ENCODE measurements around the gene HEXD. TPM values are rescaled to one million over a fixed set of nuclear protein-coding genes. Genes with fewer than 3 reads are reported as not detected.

Gene HEXD
- polyA plus RNA-seq, 3 donors: 28.1 to 55.7 (median 38.3) TPM

GRCh38 chr17:82391496-82392066 lies 26.6 kb upstream of the HEXD start:
- DNase-seq (ENCODE audit: extremely low read depth in 1 of 11, low read depth in 9 of 11, low spot score in 4 of 11): no peak

- DNase-seq (ENCODE audit: extremely low read depth in 1 of 11, low read depth in 9 of 11, low spot score in 4 of 11): no peak
These were observed 25.8 kb upstream of the HEXD start for GRCh38 chr17:82392209-82392920.

- no peak for DNase-seq (ENCODE audit: extremely low read depth in 1 of 11, low read depth in 9 of 11, low spot score in 4 of 11)
These were observed 25.2 kb upstream of the HEXD start for GRCh38 chr17:82392941-82393340.

GRCh38 chr17:82394278-82394677 lies 23.9 kb upstream of the HEXD start:
- peak in 1 of 11 donors; percentile 57 for DNase-seq (ENCODE audit: extremely low read depth in 1 of 11, low read depth in 9 of 11, low spot score in 4 of 11)

GRCh38 chr17:82396601-82397435 lies 21.3 kb upstream of the HEXD start:
- DNase-seq (ENCODE audit: extremely low read depth in 1 of 11, low read depth in 9 of 11, low spot score in 4 of 11): no peak

- DNase-seq (ENCODE audit: extremely low read depth in 1 of 11, low read depth in 9 of 11, low spot score in 4 of 11): no peak
These were observed 20.5 kb upstream of the HEXD start for GRCh38 chr17:82397449-82398335.

GRCh38 chr17:82399041-82399441 lies 19.1 kb upstream of the HEXD start:
- no peak for DNase-seq (ENCODE audit: extremely low read depth in 1 of 11, low read depth in 9 of 11, low spot score in 4 of 11)

- DNase-seq (ENCODE audit: extremely low read depth in 1 of 11, low read depth in 9 of 11, low spot score in 4 of 11): no peak
These were observed 18.5 kb upstream of the HEXD start for GRCh38 chr17:82399601-82400101.

GRCh38 chr17:82400206-82400605 lies 17.9 kb upstream of the HEXD start:
- DNase-seq (ENCODE audit: extremely low read depth in 1 of 11, low read depth in 9 of 11, low spot score in 4 of 11): peak in 1 of 11 donors; percentile 49

GRCh38 chr17:82400830-82401229 lies 17.3 kb upstream of the HEXD start:
- DNase-seq (ENCODE audit: extremely low read depth in 1 of 11, low read depth in 9 of 11, low spot score in 4 of 11): no peak

GRCh38 chr17:82402865-82403264 lies 15.3 kb upstream of the HEXD start:
- DNase-seq (ENCODE audit: extremely low read depth in 1 of 11, low read depth in 9 of 11, low spot score in 4 of 11): no peak

- DNase-seq (ENCODE audit: extremely low read depth in 1 of 11, low read depth in 9 of 11, low spot score in 4 of 11): no peak
These were observed 14.2 kb upstream of the HEXD start for GRCh38 chr17:82403662-82404660.

GRCh38 chr17:82405051-82405450 lies 13.1 kb upstream of the HEXD start:
- DNase-seq (ENCODE audit: extremely low read depth in 1 of 11, low read depth in 9 of 11, low spot score in 4 of 11): no peak

GRCh38 chr17:82406131-82406671 lies 11.9 kb upstream of the HEXD start:
- no peak for DNase-seq (ENCODE audit: extremely low read depth in 1 of 11, low read depth in 9 of 11, low spot score in 4 of 11)

- DNase-seq (ENCODE audit: extremely low read depth in 1 of 11, low read depth in 9 of 11, low spot score in 4 of 11): no peak
These were observed 10.9 kb upstream of the HEXD start for GRCh38 chr17:82407255-82407654.

- no peak for DNase-seq (ENCODE audit: extremely low read depth in 1 of 11, low read depth in 9 of 11, low spot score in 4 of 11)
These were observed 9.7 kb upstream of the HEXD start for GRCh38 chr17:82408288-82408937.

- DNase-seq (ENCODE audit: extremely low read depth in 1 of 11, low read depth in 9 of 11, low spot score in 4 of 11): no peak
These were observed 9.2 kb upstream of the HEXD start for GRCh38 chr17:82408938-82409318.

Measured in renal cortex interstitium (tissue), 11 donors.